HG03060 (cell line): ENCODE data around the gene PFDN4.
"Not testable (repeated sequence)": the region's sequence is repeated elsewhere in the genome, so short reads cannot be mapped to it uniquely, and the experiment has no call there.

Experiments
- ATAC-seq: cut with Tn5 transposase; IDR thresholded peaks from one replicate; pipeline ENCODE4 v1.9.1; 2021; ENCODE audit warnings: low read depth, moderate number of reproducible peaks; ENCODE audit not compliant: unreplicated experiment

The PFDN4 gene

DNA sequence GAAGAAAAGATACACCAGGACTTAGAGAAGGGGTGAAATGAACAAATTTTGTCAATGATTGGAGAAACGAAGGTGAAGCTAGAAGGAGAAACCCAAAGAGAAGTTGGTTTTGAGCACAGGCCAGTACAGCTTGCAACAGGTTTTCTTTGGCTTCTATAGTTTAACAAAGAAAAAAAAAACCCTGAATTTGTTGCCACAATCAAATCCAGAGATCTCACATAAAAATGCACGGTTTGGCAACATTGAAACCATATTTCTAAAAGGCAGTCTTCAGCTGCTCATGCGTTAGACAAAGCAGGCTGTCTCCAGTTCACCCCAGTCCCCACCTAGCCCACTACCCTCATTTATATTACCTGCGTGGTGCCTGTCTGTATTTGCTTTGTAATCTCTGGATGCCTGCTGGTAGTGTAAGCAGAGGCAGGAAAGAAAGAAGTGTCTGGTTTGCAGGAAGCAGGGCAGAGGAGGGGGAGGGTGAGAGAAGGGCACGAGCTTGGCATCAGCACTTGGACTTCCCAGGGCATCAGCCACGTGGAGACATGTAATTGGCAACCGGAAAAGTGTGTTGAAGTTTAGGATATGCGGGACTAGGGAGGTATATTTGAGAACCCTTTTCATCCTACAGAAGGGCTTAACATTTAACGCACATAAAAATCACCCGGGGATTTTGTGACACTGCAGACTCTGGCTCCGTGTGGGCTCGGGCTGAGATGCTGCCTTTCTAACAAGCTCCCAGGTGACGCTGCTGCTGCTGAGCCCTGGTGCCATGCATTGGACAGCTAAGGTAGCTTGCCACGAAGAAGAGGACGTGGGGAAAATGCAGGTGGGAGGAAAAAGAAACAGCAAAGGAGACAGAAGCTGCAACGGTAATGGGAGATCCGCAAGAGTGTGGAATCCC, 14.4 kb downstream of the PFDN4 start:
- ATAC-seq, result no peak

DNA sequence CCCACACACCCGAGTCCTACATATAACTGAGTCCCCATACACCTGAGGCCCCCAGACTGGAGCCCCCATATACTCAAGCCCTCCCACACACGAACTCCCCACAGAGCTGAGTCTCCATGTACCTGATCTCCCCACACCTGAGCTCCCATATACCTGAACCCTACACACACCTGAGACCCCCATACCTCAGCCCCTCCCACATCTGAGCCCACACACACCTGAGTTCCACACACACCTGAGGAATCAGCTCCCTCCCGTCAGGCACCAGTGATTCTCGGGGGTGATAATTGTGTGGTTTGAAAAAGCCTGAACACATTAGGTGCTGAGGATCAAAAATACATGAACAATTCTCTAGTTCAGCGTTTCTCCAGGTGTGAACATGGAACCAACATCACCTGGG, 15.4 kb downstream of the PFDN4 start:
- ATAC-seq, result no peak

GRCh38 chr20:54223751-54224150, 15.9 kb downstream of the PFDN4 start:
- no peak for ATAC-seq

DNA sequence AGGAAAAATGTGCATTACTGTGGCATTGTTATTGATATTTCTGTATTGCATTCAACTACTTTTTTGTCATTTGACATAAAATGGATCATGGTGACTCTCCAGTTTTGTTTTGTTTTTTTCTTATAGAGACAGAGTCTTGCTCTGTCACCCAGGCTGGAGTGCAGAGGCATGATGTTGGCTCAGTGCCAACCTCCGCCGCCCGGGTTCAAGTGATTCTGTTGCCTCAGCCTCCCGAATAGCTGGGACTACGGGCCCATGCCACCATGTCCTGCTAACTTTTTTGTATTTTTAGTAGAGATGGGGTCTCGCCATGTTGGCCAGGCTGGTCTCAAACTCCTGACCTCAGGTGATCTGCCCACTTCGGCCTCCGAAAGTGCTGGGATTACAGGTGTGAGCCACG, 16.8 kb downstream of the PFDN4 start:
- not testable (repeated sequence) for ATAC-seq

DNA sequence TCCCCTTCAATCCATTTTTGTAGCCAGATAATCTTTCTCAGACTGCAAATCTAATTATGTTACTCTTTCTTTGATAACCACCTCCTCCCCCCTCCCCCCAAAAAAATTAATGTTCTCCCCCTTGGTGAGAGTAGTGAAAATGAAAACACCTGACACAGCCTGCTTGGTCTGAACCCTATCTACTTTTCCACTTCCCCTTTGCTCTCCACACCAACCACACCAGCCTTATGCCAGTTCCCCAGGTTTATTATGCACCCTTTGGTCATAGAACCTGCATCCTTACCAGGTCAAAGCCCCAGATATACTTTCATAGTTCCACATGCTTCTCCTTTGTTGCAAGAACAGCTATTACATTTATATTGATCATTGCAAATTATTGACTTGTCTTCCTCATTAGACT, 19.4 kb downstream of the PFDN4 start:
- ATAC-seq, result no peak

GRCh38 chr20:54227751-54228150, 19.9 kb downstream of the PFDN4 start:
- no peak for ATAC-seq

GRCh38 chr20:54228841-54229240, 21.0 kb downstream of the PFDN4 start:
- ATAC-seq, result no peak

- no peak for ATAC-seq
Measured at GRCh38 chr20:54229566-54230160, 21.8 kb downstream of the PFDN4 start.

- ATAC-seq, result no peak
Measured at GRCh38 chr20:54231036-54231435, 23.1 kb downstream of the PFDN4 start.

DNA sequence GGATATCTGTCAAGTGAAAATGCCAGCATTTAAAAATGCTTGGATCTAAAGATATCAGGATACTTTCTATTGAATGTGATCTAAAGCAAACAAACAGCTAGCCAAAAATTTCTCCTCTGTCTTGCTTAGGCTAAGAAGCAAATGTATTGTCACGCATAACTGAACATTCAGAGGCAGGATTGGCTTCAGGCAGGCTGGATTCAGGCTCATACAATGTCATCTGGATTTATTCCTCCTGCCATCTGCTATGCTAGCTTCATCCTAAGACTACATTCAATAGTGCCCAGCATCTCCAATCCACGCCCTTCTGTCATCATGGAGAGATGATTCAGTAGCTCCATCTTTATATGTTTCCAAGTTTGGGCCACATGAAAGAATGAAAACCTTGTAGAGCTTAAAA, 27.1 kb downstream of the PFDN4 start:
- no peak for ATAC-seq

- no peak for ATAC-seq
Measured at GRCh38 chr20:54237116-54237943, 29.4 kb downstream of the PFDN4 start.

DNA sequence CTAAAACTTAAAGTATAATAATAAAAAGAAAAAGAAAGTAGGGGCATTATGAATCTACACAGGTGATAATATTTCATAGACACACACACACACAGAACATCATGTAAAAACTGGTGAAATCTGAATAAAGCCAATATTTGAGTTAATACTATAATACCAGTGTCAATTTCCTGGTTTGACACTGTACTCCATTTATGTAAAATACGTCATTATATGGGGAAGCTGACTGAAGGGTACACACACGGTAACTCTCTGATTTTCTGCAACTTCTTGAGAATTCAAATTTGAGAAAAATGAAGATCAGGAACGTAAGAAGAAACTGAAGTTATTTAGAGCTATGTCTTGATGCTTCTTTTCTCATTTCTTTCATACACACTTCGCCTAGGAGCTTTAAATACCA, 36.2 kb downstream of the PFDN4 start:
- ATAC-seq, result no peak

DNA sequence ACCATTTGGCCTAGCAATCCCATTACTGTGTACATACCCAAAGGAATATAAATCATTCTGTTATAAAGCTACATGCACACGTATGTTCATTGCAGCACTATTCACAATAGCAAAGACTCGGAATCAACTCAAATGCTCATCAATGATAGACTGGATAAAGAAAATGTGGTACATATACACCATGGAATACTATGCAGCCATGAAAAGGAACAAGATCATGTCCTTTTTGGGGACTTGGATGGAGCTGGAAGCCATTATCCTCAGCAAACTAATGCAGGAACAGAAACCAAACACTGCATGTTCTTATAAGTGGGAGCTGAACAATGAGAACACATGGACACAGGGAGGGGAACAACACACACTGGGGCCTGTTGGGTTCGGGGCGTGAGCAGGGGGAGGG, 40.8 kb downstream of the PFDN4 start:
- not testable (repeated sequence) for ATAC-seq

DNA sequence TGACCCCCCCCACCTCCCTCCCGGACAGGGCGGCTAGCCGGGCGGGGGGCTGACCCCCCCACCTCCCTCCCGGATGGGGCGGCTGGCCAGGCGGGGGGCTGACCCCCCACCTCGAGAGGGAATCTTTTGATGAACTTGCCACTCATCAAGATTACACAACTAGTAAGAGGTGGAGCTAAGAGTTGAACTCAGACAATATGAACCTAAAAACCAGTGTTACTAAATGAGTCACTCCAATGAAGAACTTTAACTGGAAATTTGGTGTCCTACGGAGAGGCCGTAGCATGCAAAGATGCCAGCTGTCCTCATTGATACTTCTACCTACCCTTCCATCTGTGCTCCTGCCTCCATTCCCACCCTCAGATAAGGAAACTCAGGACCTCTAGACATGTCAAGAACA, 42.8 kb downstream of the PFDN4 start:
- ATAC-seq, result no peak

DNA sequence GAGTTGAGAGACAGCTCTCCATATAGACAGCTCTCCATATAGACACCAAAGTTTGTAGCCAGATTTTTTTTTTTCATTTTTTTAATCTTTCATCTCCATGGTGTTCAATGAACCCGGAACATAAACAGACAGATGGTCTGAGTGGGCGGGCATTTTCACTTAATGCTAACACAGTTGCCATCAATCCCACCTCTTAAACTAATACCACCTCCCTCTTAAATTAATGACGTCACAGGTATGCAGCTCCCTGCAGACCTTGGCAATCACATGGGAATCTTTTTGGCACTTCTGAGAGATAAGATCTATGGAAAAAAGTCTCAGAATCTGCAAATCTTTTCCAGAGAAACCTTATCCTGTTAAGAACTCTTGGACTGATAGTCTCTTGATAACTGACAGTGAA, 43.2 kb downstream of the PFDN4 start:
- ATAC-seq, result no peak

DNA sequence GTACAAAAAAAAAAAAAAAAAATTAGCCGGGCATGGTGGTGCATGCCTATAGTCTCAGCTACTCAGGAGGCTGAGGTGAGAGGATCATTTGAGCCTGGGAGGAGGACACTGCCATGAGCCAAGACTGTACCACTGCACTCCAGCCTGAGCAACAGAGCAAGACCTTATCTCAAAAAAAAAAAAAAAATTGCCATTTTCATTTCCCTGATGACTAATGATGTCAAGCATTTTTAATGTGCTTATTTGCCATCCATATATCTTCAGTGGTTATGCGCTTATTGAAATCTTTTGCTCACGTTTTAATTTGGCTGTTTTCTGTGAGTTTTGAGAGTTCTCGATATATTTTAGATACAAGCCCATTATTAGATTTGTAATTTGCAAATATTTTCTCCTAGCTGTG, 46.7 kb downstream of the PFDN4 start:
- no peak for ATAC-seq

DNA sequence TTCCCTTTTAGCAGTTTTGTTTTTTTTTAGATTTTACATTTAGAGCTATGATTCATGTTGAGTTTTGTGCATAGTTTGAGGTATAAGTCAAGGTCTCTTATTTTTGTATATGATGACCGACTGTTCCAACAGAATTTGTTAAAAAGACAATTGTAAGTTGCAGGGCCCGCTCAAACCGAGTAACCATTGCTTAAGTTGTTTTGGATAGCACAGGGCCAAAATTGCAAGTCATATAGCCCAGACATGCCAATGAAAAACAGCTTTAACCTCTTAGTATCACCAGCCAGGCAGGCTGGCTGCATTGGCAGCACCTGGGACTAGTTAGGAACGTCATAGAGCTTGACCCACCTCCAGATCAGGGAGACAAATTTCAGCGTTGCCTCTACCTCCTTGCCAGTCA, 47.3 kb downstream of the PFDN4 start:
- no peak for ATAC-seq

DNA sequence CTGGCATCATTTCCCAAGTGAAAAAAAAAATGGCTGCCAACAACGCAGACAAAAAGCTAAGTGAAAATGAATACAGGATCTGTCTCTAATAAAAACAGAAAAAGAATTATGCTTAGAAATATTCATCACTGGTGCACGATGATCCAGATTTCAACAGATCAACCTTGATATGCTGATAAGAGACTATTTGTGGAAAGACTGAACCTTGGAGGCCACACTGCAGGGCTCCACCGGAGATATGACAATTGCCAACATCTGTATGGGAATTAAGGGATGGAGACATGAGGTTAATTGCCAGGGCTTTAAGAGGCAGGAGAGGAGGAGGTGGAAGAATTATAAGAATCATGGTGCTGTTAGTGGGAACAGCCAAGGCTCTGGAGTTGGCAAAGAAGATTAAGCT, 48.3 kb downstream of the PFDN4 start:
- ATAC-seq, result no peak

GRCh38 chr20:54257071-54257816, 49.4 kb downstream of the PFDN4 start:
- ATAC-seq, result no peak

DNA sequence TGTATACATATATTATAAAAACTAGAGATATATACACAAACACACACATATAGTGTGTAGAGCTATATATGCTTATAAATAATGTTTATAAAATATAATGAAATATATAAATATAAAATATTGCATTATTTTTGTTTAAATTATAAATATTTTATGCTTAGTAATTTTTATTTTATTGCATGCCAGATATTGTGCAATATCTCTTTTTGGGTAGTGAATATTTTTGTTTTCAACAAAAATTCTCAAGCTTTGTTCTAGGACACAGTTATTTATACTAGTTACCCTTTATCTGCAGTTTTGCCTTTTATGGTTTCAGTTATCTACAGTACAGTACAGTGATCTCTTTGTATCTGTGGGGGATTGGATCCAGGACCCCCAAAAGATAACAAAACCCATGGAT, 52.2 kb downstream of the PFDN4 start:
- ATAC-seq, result no peak

DNA sequence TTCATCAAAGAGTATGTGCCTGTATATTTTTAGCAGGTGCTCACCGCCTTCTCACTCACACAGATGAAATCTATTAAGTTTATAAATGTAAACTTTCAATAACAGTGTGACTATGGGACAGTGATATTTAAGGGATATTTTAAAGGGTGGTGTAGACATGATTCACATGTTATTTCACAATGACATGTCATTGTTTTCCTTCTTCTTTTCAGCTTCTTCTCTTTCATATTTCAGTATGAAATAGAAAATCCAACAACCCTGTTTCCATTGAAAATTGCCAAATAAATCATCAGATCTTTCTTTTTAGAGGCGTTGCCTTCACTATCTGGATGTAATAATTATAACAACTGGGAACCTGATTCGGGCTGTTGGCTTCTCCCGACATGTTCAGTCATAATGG, 54.8 kb downstream of the PFDN4 start:
- ATAC-seq, result no peak
